SK-N-SH treated with all-trans-retinoic acid at 6 μM for 48 hours (cell line): ENCODE results near the gene AKAP9.
"Not testable (repeated sequence)": the region's sequence is repeated elsewhere in the genome, so short reads cannot be mapped to it uniquely, and the experiment has no call there.

Source experiments
- ARNTL ChIP-seq: fragments of 450-650 bp; formaldehyde crosslinking; IDR thresholded peaks from 2 replicates; pipeline ENCODE4 v1.5.0; 2020; ENCODE audit warnings: low read depth, mild to moderate bottlenecking, moderate library complexity, borderline replicate concordance
- BACH2 ChIP-seq: fragments of 250-450 bp; sonication (Bioruptor Pico); IDR thresholded peaks from 2 replicates; pipeline ENCODE4 v1.9.0; 2021; ENCODE audit warnings: mild to moderate bottlenecking, borderline replicate concordance
- ISL1 ChIP-seq: fragments of 250-450 bp; sonication (Bioruptor Pico); IDR thresholded peaks from 2 replicates; pipeline ENCODE4 v2.1.2; 2022; ENCODE audit warnings: mild to moderate bottlenecking, moderate library complexity
- TOX ChIP-seq: fragments of 250-450 bp; sonication (Bioruptor Pico); IDR thresholded peaks from 2 replicates; pipeline ENCODE4 v1.8.0; 2021; ENCODE audit warnings: mild to moderate bottlenecking, moderate library complexity, borderline replicate concordance
- ZFP3 ChIP-seq: fragments of 250-450 bp; sonication (Bioruptor Pico); IDR thresholded peaks from 2 replicates; pipeline ENCODE4 v1.5.0; 2020; ENCODE audit warnings: mild to moderate bottlenecking, moderate library complexity
- ZFP30 ChIP-seq: fragments of 450-650 bp; formaldehyde crosslinking; IDR thresholded peaks from 2 replicates; pipeline ENCODE4 v1.5.0; 2022; ENCODE audit warnings: mild to moderate bottlenecking, moderate library complexity
- ZNF565 ChIP-seq: fragments of 450-650 bp; formaldehyde crosslinking; conservative IDR thresholded peaks from 2 replicates; pipeline ENCODE4 v1.5.0; 2020; ENCODE audit warnings: low read depth, mild to moderate bottlenecking, moderate library complexity
- ZNF70 ChIP-seq: fragments of 450-650 bp; formaldehyde crosslinking; IDR thresholded peaks from 2 replicates; pipeline ENCODE4 v1.5.0; 2020; ENCODE audit warnings: mild to moderate bottlenecking, moderate library complexity
- TF ChIP-seq, protein P1 (sequence below): fragments of 250-450 bp; sonication (Bioruptor Pico); IDR thresholded peaks from 2 replicates; pipeline ENCODE4 v1.5.1; 2020; ENCODE audit warnings: low read depth, mild to moderate bottlenecking, moderate library complexity
- TF ChIP-seq, protein P2 (sequence below): fragments of 250-450 bp; sonication (Bioruptor Pico); IDR thresholded peaks from 2 replicates; pipeline ENCODE4 v1.8.0; 2020; ENCODE audit warnings: mild to moderate bottlenecking, moderate library complexity, borderline replicate concordance
- TF ChIP-seq, protein P3 (sequence below): fragments of 250-450 bp; sonication (Bioruptor Pico); IDR thresholded peaks from 2 replicates; pipeline ENCODE4 v1.8.0; 2021; ENCODE audit warnings: low read depth, mild to moderate bottlenecking, moderate library complexity, borderline replicate concordance
- TF ChIP-seq, protein P4 (sequence below): fragments of 250-450 bp; sonication (Bioruptor Pico); IDR thresholded peaks from 2 replicates; pipeline ENCODE4 v1.5.1; 2021; ENCODE audit warnings: mild to moderate bottlenecking, moderate library complexity

- TF ChIP-seq, protein P1, sequence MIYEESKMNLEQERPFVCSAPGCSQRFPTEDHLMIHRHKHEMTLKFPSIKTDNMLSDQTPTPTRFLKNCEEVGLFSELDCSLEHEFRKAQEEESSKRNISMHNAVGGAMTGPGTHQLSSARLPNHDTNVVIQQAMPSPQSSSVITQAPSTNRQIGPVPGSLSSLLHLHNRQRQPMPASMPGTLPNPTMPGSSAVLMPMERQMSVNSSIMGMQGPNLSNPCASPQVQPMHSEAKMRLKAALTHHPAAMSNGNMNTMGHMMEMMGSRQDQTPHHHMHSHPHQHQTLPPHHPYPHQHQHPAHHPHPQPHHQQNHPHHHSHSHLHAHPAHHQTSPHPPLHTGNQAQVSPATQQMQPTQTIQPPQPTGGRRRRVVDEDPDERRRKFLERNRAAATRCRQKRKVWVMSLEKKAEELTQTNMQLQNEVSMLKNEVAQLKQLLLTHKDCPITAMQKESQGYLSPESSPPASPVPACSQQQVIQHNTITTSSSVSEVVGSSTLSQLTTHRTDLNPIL (CRISPR knock-in tag), result not testable (repeated sequence)
- not testable (repeated sequence) for TF ChIP-seq ISL1; ZNF70; BACH2 (CRISPR knock-in tag); ZFP30 (CRISPR knock-in tag); ZNF565 (CRISPR knock-in tag); TOX (CRISPR knock-in tag); ARNTL (CRISPR knock-in tag); ZFP3 (CRISPR knock-in tag)
- TF ChIP-seq, protein P2, sequence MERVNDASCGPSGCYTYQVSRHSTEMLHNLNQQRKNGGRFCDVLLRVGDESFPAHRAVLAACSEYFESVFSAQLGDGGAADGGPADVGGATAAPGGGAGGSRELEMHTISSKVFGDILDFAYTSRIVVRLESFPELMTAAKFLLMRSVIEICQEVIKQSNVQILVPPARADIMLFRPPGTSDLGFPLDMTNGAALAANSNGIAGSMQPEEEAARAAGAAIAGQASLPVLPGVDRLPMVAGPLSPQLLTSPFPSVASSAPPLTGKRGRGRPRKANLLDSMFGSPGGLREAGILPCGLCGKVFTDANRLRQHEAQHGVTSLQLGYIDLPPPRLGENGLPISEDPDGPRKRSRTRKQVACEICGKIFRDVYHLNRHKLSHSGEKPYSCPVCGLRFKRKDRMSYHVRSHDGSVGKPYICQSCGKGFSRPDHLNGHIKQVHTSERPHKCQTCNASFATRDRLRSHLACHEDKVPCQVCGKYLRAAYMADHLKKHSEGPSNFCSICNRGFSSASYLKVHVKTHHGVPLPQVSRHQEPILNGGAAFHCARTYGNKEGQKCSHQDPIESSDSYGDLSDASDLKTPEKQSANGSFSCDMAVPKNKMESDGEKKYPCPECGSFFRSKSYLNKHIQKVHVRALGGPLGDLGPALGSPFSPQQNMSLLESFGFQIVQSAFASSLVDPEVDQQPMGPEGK (CRISPR knock-in tag), result not testable (repeated sequence)
- TF ChIP-seq, protein P3, sequence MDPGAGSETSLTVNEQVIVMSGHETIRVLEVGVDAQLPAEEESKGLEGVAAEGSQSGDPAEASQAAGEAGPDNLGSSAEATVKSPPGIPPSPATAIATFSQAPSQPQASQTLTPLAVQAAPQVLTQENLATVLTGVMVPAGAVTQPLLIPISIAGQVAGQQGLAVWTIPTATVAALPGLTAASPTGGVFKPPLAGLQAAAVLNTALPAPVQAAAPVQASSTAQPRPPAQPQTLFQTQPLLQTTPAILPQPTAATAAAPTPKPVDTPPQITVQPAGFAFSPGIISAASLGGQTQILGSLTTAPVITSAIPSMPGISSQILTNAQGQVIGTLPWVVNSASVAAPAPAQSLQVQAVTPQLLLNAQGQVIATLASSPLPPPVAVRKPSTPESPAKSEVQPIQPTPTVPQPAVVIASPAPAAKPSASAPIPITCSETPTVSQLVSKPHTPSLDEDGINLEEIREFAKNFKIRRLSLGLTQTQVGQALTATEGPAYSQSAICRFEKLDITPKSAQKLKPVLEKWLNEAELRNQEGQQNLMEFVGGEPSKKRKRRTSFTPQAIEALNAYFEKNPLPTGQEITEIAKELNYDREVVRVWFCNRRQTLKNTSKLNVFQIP (CRISPR knock-in tag), result not testable (repeated sequence)
- TF ChIP-seq, protein P4, sequence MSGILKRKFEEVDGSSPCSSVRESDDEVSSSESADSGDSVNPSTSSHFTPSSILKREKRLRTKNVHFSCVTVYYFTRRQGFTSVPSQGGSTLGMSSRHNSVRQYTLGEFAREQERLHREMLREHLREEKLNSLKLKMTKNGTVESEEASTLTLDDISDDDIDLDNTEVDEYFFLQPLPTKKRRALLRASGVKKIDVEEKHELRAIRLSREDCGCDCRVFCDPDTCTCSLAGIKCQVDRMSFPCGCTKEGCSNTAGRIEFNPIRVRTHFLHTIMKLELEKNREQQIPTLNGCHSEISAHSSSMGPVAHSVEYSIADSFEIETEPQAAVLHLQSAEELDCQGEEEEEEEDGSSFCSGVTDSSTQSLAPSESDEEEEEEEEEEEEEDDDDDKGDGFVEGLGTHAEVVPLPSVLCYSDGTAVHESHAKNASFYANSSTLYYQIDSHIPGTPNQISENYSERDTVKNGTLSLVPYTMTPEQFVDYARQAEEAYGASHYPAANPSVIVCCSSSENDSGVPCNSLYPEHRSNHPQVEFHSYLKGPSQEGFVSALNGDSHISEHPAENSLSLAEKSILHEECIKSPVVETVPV (CRISPR knock-in tag), result not testable (repeated sequence)
Measured at GRCh38 chr7:92027128-92027527, 86.5 kb downstream of the AKAP9 start.
